DND-41 (cell line): ENCODE measurements around the gene VAMP2.
A peak's percentile ranks its signal among the peaks of the same experiment; 100 is the strongest.

Experiments
- ATAC-seq: fragments of 200-7000 bp; cut with Tn5 transposase; 3 replicates; pipeline ENCODE4 v1.9.1; 2021; ENCODE audit warnings: low read depth; ENCODE audit not compliant: insufficient read depth
- DNase-seq: peaks from one replicate; pipeline ENCODE4 v3.0.0-alpha.2; 2020
- H2AFZ ChIP-seq: 2 replicates; pipeline ENCODE4 v1.6.0; 2012; ENCODE audit warnings: low read depth, low read length
- H3K27ac ChIP-seq: 2 replicates; pipeline ENCODE4 v1.5.1; 2012; ENCODE audit warnings: low read length, inconsistent platforms
- H3K27me3 ChIP-seq: fragments of 200-600 bp; sonication (generic); 2 replicates; pipeline ENCODE4 v1.6.0; 2012; ENCODE audit warnings: low read length, mild to moderate bottlenecking, inconsistent platforms; ENCODE audit not compliant: insufficient read depth, poor library complexity
- H3K36me3 ChIP-seq: 2 replicates; pipeline ENCODE4 v1.5.1; 2012; ENCODE audit warnings: low read length, inconsistent platforms; ENCODE audit not compliant: insufficient read depth
- H3K4me1 ChIP-seq: 2 replicates; pipeline ENCODE4 v1.5.1; 2012; ENCODE audit warnings: mild to moderate bottlenecking, low read length; ENCODE audit not compliant: insufficient read depth
- H3K4me2 ChIP-seq: 2 replicates; pipeline ENCODE4 v1.6.0; 2012; ENCODE audit warnings: mild to moderate bottlenecking, moderate library complexity, low read length, inconsistent platforms; ENCODE audit not compliant: insufficient read depth
- H3K4me3 ChIP-seq, 2 experiments: fragments of 200-600 bp in 1 of 2; shearing (Covaris generic) in 1 of 2; 2 replicates each; pipeline ENCODE4 v1.5.1; 2012 to 2016; ENCODE audit warnings: inconsistent platforms in 2 of 2, low read length in 2 of 2, mild to moderate bottlenecking in 2 of 2, low read depth in 1 of 2, moderate library complexity in 1 of 2
- H3K79me2 ChIP-seq: 2 replicates; pipeline ENCODE4 v1.6.0; 2012; ENCODE audit warnings: low read length, inconsistent platforms; ENCODE audit not compliant: insufficient read depth
- H3K9ac ChIP-seq: 2 replicates; pipeline ENCODE4 v1.6.0; 2012; ENCODE audit warnings: low read depth, mild to moderate bottlenecking, inconsistent platforms, low read length, moderate library complexity
- H3K9me3 ChIP-seq: 2 replicates; pipeline ENCODE4 v1.5.1; 2012; ENCODE audit warnings: low read length, moderate library complexity, mild to moderate bottlenecking, inconsistent platforms; ENCODE audit not compliant: insufficient read depth, severe bottlenecking
- H4K20me1 ChIP-seq: 2 replicates; pipeline ENCODE4 v1.6.0; 2012; ENCODE audit warnings: low read length; ENCODE audit not compliant: insufficient read depth
- EZH2 ChIP-seq: IDR thresholded peaks from 3 replicates; pipeline ENCODE4 v1.6.1; 2012; ENCODE audit warnings: borderline replicate concordance, low read depth, mild to moderate bottlenecking, moderate library complexity, low read length, inconsistent platforms; ENCODE audit not compliant: severe bottlenecking
- TF ChIP-seq, protein P1 (sequence below): IDR thresholded peaks from 2 replicates; pipeline ENCODE4 v1.5.1; 2012; ENCODE audit warnings: borderline replicate concordance, low read length, moderate library complexity, mild to moderate bottlenecking; ENCODE audit not compliant: poor library complexity, severe bottlenecking; ENCODE audit errors: extremely low read depth

The VAMP2 gene

DNA sequence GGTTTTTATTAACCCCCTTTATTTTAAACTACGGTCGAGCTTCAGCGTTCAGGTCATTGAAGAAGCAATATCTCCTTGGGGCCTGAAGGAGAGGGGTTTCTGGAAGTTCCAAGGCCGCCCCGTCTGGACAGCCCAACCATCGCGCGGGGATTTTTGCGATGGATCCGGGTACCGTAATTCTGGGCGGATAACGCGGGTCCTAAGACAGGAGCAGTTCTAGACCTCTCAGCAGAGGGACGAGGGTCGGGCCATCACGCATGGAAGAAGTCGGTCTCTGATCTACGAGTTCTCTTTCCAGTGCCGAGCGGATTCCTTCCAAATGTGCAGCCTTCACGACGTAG is 23.7 kb upstream of the VAMP2 start:
- Histone ChIP-seq H3K27me3 (no peaks in the 10 kb centered on the region), H3K4me1 (peaks cover 55% of the 10 kb centered on the region), H4K20me1 (peaks cover 13% of the 10 kb centered on the region), H2AFZ (peak overlapping the region; percentile 88), H3K36me3 (no peaks in the 10 kb centered on the region; the same call in 1 of the 2 replicates), H3K4me2 (peak overlapping the region; percentile 91), H3K9me3 (no peaks in the 10 kb centered on the region), H3K4me3 (peak overlapping the region; percentile 55 to 80; a peak in 3 of 4 replicates), H3K9ac (peak overlapping the region; percentile 70), H3K79me2 (peaks cover 17% of the 10 kb centered on the region), H3K27ac (peak overlapping the region; percentile 99)
- TF ChIP-seq, protein P1, sequence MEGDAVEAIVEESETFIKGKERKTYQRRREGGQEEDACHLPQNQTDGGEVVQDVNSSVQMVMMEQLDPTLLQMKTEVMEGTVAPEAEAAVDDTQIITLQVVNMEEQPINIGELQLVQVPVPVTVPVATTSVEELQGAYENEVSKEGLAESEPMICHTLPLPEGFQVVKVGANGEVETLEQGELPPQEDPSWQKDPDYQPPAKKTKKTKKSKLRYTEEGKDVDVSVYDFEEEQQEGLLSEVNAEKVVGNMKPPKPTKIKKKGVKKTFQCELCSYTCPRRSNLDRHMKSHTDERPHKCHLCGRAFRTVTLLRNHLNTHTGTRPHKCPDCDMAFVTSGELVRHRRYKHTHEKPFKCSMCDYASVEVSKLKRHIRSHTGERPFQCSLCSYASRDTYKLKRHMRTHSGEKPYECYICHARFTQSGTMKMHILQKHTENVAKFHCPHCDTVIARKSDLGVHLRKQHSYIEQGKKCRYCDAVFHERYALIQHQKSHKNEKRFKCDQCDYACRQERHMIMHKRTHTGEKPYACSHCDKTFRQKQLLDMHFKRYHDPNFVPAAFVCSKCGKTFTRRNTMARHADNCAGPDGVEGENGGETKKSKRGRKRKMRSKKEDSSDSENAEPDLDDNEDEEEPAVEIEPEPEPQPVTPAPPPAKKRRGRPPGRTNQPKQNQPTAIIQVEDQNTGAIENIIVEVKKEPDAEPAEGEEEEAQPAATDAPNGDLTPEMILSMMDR, result no peak
- no peak for TF ChIP-seq EZH2
- DNase-seq (no peak), ATAC-seq (no peak)

DNA sequence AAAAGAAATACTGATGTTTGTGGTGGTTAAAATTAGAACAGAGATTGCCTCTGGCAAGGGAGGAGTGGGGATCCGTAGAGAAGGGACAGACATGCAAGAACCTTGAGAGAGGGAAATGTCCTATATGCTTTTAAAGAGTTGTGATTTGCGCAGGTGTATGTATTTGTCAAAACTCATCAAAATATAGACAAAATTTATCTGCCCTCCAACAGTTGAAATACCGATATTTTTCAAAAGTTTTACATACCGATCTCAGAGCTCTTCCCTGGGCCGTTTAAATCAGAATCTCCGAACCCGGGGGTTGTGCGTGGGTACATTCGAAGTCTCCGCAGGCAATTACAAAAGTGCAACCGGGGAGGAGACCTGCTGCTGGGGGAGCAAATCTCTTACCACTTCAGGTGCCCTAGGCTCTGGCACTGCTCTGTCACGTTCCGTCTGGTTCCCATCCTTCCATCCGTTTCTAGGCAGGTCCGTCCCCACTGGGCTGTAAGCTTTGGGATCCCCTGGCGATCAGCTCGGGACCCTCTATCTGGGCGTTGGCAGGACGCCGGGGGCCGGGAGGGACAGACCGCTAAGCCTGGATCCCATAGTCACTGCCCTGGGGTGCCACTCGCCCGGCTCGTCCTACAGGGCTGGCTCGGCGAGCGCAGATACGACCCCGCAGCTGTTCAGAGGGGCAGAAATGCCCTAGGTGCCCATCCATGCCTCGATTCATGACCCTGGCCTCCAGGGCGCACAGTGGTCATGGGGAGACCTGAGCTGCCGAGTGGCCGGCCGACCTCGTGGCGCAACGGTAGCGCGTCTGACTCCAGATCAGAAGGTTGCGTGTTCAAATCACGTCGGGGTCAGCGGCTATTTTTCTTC is 23.1 kb upstream of the VAMP2 start:
- H3K27ac ChIP-seq, result peak overlapping the region; percentile 99
- peak overlapping the region; percentile 88 for H2AFZ ChIP-seq
- peaks cover 13% of the 10 kb centered on the region for H4K20me1 ChIP-seq
- DNase-seq (peak; percentile 83), ATAC-seq (0 out of 3 replicates have a peak, but pooled peaks have one; percentile 2)
- H3K9me3 ChIP-seq, result no peaks in the 10 kb centered on the region
- H3K27me3 ChIP-seq, result no peaks in the 10 kb centered on the region
- H3K36me3 ChIP-seq, result no peaks in the 10 kb centered on the region; the same call in 1 of the 2 replicates
- H3K4me3 ChIP-seq, result peak overlapping the region; percentile 55 to 80
- H3K9ac ChIP-seq, result peak overlapping the region; percentile 70
- H3K79me2 ChIP-seq, result peaks cover 17% of the 10 kb centered on the region
- TF ChIP-seq EZH2, result no peak
- TF ChIP-seq, protein P1, result no peak
- peak overlapping the region; percentile 91 for H3K4me2 ChIP-seq
- peaks cover 51% of the 10 kb centered on the region for H3K4me1 ChIP-seq

DNA sequence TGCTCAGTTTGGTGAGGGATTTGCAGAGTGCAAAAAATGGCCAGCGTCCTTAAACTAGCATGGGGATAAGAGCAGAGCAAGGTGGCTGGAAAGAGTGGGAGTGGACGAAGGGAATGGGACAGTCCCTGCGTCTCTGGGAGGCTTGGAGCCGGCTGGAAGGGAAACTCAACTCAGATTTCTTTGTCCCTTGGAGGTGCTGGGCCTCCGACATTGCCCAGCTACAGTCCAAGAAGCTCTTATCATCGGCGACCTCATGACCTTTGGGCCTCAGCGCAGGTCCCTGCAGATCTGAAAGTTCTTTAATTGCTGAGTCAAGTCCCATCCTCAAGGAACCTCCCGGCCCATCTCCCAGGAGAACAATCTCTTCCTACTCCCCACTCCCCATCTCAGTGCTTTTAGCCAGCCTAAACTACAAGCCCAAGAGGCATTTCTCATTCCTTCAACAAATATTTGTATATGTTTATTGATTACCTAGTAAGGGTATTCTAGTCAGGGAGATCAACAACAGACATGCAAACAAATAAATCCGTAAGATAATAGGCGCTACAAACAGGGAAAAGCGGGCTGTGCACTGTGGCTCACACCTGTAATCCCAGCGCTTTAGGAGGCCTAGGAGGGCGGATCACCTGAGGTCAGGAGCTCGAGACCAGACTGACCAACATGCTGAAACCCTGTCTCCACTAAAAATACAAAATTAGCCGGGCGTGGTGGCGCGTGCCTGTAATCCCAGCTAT is 14.4 kb upstream of the VAMP2 start:
- Histone ChIP-seq H3K4me1 (peaks cover 45% of the 10 kb centered on the region), H4K20me1 (no peaks in the 10 kb centered on the region), H2AFZ (peak overlapping the region; percentile 84), H3K79me2 (peaks cover 18% of the 10 kb centered on the region), H3K36me3 (no peaks in the 10 kb centered on the region; the same call in 1 of the 2 replicates), H3K4me2 (peak overlapping the region; percentile 80), H3K27ac (peak overlapping the region; percentile 81), H3K9me3 (no peaks in the 10 kb centered on the region), H3K9ac (peak overlapping the region; percentile 74), H3K4me3 (peak overlapping the region; percentile 40 to 78; a peak in 3 of 4 replicates), H3K27me3 (no peaks in the 10 kb centered on the region)
- no peak for ATAC-seq
- DNase-seq, result no peak
- TF ChIP-seq, protein P1, result no peak
- no peak for TF ChIP-seq EZH2
